HL-60 (cell line): ENCODE data around the gene THRB.

Experiments
- GABPA ChIP-seq: IDR thresholded peaks from 2 replicates; pipeline ENCODE4 v1.6.1; 2012; ENCODE audit warnings: low read depth
- SPI1 ChIP-seq: IDR thresholded peaks from 2 replicates; pipeline ENCODE4 v1.6.1; 2012; ENCODE audit warnings: low read depth, mild to moderate bottlenecking, borderline replicate concordance
- TF ChIP-seq, protein P1 (sequence below): IDR thresholded peaks from one replicate; pipeline ENCODE4 v1.5.1; 2011; ENCODE audit warnings: low read length, control low read depth, inconsistent platforms; ENCODE audit not compliant: insufficient read depth

DNA sequence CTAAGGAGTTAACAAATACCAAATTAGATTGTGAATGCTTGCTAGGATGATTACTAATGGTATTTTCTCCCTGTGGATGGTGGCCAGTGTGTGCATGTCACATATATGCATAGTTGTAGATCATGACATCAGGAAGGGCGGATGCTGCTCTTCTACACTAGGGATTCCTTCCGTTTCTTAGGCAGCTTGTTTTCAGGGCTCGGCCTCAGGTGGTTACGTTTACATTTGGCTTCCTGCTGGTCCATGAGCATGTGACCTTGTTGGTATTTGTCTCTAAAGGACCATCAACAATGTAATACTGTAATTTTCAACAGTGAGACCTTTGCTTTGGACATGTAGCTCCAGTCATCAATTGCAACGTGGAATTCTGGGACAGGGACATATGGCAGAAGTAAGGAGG is 328.1 kb downstream of the THRB start:
- TF ChIP-seq, protein P1, sequence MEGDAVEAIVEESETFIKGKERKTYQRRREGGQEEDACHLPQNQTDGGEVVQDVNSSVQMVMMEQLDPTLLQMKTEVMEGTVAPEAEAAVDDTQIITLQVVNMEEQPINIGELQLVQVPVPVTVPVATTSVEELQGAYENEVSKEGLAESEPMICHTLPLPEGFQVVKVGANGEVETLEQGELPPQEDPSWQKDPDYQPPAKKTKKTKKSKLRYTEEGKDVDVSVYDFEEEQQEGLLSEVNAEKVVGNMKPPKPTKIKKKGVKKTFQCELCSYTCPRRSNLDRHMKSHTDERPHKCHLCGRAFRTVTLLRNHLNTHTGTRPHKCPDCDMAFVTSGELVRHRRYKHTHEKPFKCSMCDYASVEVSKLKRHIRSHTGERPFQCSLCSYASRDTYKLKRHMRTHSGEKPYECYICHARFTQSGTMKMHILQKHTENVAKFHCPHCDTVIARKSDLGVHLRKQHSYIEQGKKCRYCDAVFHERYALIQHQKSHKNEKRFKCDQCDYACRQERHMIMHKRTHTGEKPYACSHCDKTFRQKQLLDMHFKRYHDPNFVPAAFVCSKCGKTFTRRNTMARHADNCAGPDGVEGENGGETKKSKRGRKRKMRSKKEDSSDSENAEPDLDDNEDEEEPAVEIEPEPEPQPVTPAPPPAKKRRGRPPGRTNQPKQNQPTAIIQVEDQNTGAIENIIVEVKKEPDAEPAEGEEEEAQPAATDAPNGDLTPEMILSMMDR = no peak
- TF ChIP-seq SPI1 = no peak
- TF ChIP-seq GABPA = no peak
